SK-N-SH (cell line): ENCODE data around the gene ENTPD6. TPM values are rescaled to one million over a fixed set of nuclear protein-coding genes. Genes with fewer than 3 reads are reported as not detected.

Source experiments
- CTCF ChIA-PET: fragments of 300-600, 350-600 bp; formaldehyde crosslinking; extraction: SDS; loops from one replicate; lab custom pipeline; 2021; lab: Yijun Ruan, JAX
- POLR2A ChIA-PET: fragments of 350-600 bp; sonication (Branson Sonifier 250); formaldehyde crosslinking; extraction: SDS; loops from one replicate; lab custom pipeline; 2020; ENCODE audit warnings: antibody characterized with exemption, inconsistent platforms; lab: Yijun Ruan, JAX
- DNase-seq: peaks from one replicate; pipeline ENCODE4 v3.0.0; 2012
- H2AFZ ChIP-seq: fragments of 200-600 bp; sonication (generic); 2 replicates; pipeline ENCODE4 v1.8.1; 2016; ENCODE audit warnings: antibody characterized with exemption, mild to moderate bottlenecking, low read depth
- H3F3A ChIP-seq: fragments of 200-600 bp; sonication (generic); replicated peaks from 2 replicates; pipeline ENCODE3; 2016; ENCODE audit warnings: antibody characterized with exemption, mild to moderate bottlenecking; ENCODE audit not compliant: insufficient read depth
- H3K27ac ChIP-seq, 2 experiments: fragments of 200-500 bp in 1 of 2; fragments of 200-600 bp in 1 of 2; sonication (Bioruptor generic) in 1 of 2; sonication (generic), shearing (Covaris generic) in 1 of 2; 2 replicates each; pipeline versions ENCODE4 v1.5.1 to v1.6.1; 2014 to 2016; ENCODE audit warnings: low read depth in 2 of 2, inconsistent platforms in 1 of 2, low read length in 1 of 2, mild to moderate bottlenecking in 1 of 2, mixed read lengths in 1 of 2
- H3K27me3 ChIP-seq: fragments of 200-600 bp; sonication (generic), shearing (Covaris generic); 2 replicates; pipeline ENCODE4 v1.6.1; 2016; ENCODE audit warnings: mixed run types; ENCODE audit not compliant: insufficient read depth
- H3K36me3 ChIP-seq, 2 experiments: fragments of 200-500 bp in 1 of 2; fragments of 200-600 bp in 1 of 2; sonication (Bioruptor generic) in 1 of 2; sonication (generic) in 1 of 2; replicated peaks in 1 of 2; 2 replicates each; pipeline versions ENCODE3 to v1.5.1; 2014 to 2016; ENCODE audit warnings: low read length in 1 of 2, mild to moderate bottlenecking in 1 of 2; ENCODE audit not compliant: insufficient read depth in 2 of 2, control insufficient read depth in 1 of 2
- H3K4me1 ChIP-seq, 2 experiments: fragments of 200-500 bp in 1 of 2; fragments of 200-600 bp in 1 of 2; sonication (Bioruptor generic) in 1 of 2; sonication (generic), shearing (Covaris generic) in 1 of 2; 2 replicates each; pipeline versions ENCODE4 v1.5.1 to v1.6.1; 2014 to 2016; ENCODE audit warnings: low read depth in 1 of 2, low read length in 1 of 2, mixed run types in 1 of 2; ENCODE audit not compliant: insufficient read depth in 2 of 2, control insufficient read depth in 1 of 2
- H3K4me2 ChIP-seq: fragments of 200-600 bp; sonication (generic), shearing (Covaris generic); 2 replicates; pipeline ENCODE4 v1.6.1; 2017; ENCODE audit warnings: mixed run types
- H3K4me3 ChIP-seq, 2 experiments: fragments of 200-500 bp in 1 of 2; fragments of 200-600 bp in 1 of 2; sonication (Bioruptor generic) in 1 of 2; sonication (generic), shearing (Covaris generic) in 1 of 2; 2 replicates each; pipeline versions ENCODE4 v1.5.1 to v1.8.1; 2014 to 2016; ENCODE audit warnings: low read depth in 2 of 2, inconsistent platforms in 1 of 2, low read length in 1 of 2, mild to moderate bottlenecking in 1 of 2, mixed read lengths in 1 of 2, moderate library complexity in 1 of 2
- H3K79me2 ChIP-seq: fragments of 200-600 bp; sonication (generic); 2 replicates; pipeline ENCODE4 v1.8.1; 2017; ENCODE audit warnings: mild to moderate bottlenecking; ENCODE audit not compliant: insufficient read depth
- H3K9ac ChIP-seq: fragments of 200-600 bp; sonication (generic); 2 replicates; pipeline ENCODE4 v1.6.1; 2017; ENCODE audit warnings: mixed run types
- H3K9me2 ChIP-seq: fragments of 200-600 bp; sonication (generic); 2 replicates; pipeline ENCODE4 v1.6.1; 2017; ENCODE audit warnings: mixed run types
- H3K9me3 ChIP-seq: fragments of 200-600 bp; sonication (generic); 2 replicates; pipeline ENCODE4 v1.6.1; 2017; ENCODE audit warnings: mixed run types, mild to moderate bottlenecking, moderate library complexity
- H4K20me1 ChIP-seq: fragments of 200-600 bp; sonication (generic); 2 replicates; pipeline ENCODE4 v1.6.1; 2017; ENCODE audit warnings: mild to moderate bottlenecking, mixed run types; ENCODE audit not compliant: insufficient read depth
- EP300 ChIP-seq, 2 experiments: IDR thresholded peaks; 2 replicates each; pipeline versions ENCODE4 v1.4.0 to v1.6.1; 2012; ENCODE audit warnings: borderline replicate concordance in 1 of 2, low read depth in 1 of 2, low read length in 1 of 2
- GABPA ChIP-seq: IDR thresholded peaks from 2 replicates; pipeline ENCODE4 v1.4.0; 2012; ENCODE audit warnings: low read depth, mild to moderate bottlenecking
- JUND ChIP-seq: IDR thresholded peaks from 2 replicates; pipeline ENCODE4 v1.4.0; 2012
- MAX ChIP-seq: IDR thresholded peaks from 2 replicates; pipeline ENCODE4 v1.4.0; 2012; ENCODE audit warnings: low read depth
- NFIC ChIP-seq: IDR thresholded peaks from 2 replicates; pipeline ENCODE4 v1.4.0; 2012; ENCODE audit warnings: borderline replicate concordance
- NRF1 ChIP-seq: IDR thresholded peaks from 2 replicates; pipeline ENCODE4 v1.6.1; 2012; ENCODE audit warnings: low read depth, mild to moderate bottlenecking, low read length
- POLR2AphosphoS5 ChIP-seq: IDR thresholded peaks from 2 replicates; pipeline ENCODE4 v1.6.1; 2012; ENCODE audit warnings: low read depth, low read length
- RCOR1 ChIP-seq: fragments of 150-350 bp; IDR thresholded peaks from 2 replicates; pipeline ENCODE4 v1.6.1; 2017; ENCODE audit warnings: antibody characterized with exemption, low read length
- TCF12 ChIP-seq: IDR thresholded peaks from 2 replicates; pipeline ENCODE4 v1.4.0; 2012
- YY1 ChIP-seq: IDR thresholded peaks from 2 replicates; pipeline ENCODE4 v1.4.0; 2012; ENCODE audit warnings: low read depth, mild to moderate bottlenecking
- WGBS: methylation state at CpG from one replicate; pipeline ENCODE4 v1.1.6; 2017; ENCODE audit warnings: low lambda C conversion rate; 5-methylcytosine and 5-hydroxymethylcytosine counted together
- polyA plus RNA-seq, 3 experiments: library from polyadenylated mRNA; depleted of rRNA; stranded (reverse); fragments of >200 nt; gene quantifications; 2 replicates each; pipeline ENCODE4 v1.2.3, GENCODE V29; 2012
- TF ChIP-seq, protein P1 (sequence below): IDR thresholded peaks from 2 replicates; pipeline ENCODE4 v1.4.0; 2012; ENCODE audit warnings: low read depth, borderline replicate concordance
- TF ChIP-seq, protein P2 (sequence below): fragments of 150-350 bp; IDR thresholded peaks from 2 replicates; pipeline ENCODE4 v1.6.1; 2016; ENCODE audit warnings: mild to moderate bottlenecking, low read depth, low read length
- TF ChIP-seq, protein P3 (sequence below): IDR thresholded peaks from 2 replicates; pipeline ENCODE4; 2012

ENTPD6 gene
- polyA plus RNA-seq, 1 of the 3 experiments (the other 2 are of a cell fraction), result 76.1 TPM

- TF ChIP-seq NFIC (no peak), MAX (no peak), EP300 (IDR thresholded peaks at IDR 0.05; ENCODE audit: borderline replicate concordance in 1 of 2, low read depth in 1 of 2, low read length in 1 of 2) (no peak), POLR2AphosphoS5 (no peak), GABPA (no peak)
- TF ChIP-seq, protein P1, sequence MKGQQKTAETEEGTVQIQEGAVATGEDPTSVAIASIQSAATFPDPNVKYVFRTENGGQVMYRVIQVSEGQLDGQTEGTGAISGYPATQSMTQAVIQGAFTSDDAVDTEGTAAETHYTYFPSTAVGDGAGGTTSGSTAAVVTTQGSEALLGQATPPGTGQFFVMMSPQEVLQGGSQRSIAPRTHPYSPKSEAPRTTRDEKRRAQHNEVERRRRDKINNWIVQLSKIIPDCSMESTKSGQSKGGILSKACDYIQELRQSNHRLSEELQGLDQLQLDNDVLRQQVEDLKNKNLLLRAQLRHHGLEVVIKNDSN, result no peak
Observed at GRCh38 chr20:25221592-25222460, 26.3 kb downstream of the ENTPD6 start (continued).

- H3K9me3 ChIP-seq, result no peaks in the 10 kb centered on the region
Observed at GRCh38 chr20:25222461-25223178, 27.1 kb downstream of the ENTPD6 start.

More at GRCh38 chr20:25222461-25223178, 27.1 kb downstream of the ENTPD6 start:
- Histone ChIP-seq H3K36me3 (peaks cover 4 to 16% of the 10 kb centered on the region in 2 experiments), H3F3A (peaks cover 14% of the 10 kb centered on the region), H3K4me1 (peaks cover 18 to 39% of the 10 kb centered on the region in 2 experiments; a peak in 3 of 4 replicates), H3K79me2 (no peaks in the 10 kb centered on the region), H4K20me1 (no peaks in the 10 kb centered on the region), H3K9me2 (no peaks in the 10 kb centered on the region), H3K27ac (peak overlapping the region in 1 of 2 experiments; percentile 92; a peak in 2 of 4 replicates), H3K27me3 (no peaks in the 10 kb centered on the region), H2AFZ (no peak overlapping the region), H3K4me2 (0 out of 2 replicates have a peak overlapping the region, but pooled peaks have one; percentile 49), H3K9ac (peak overlapping the region; percentile 36; the same call in 1 of the 2 replicates), H3K4me3 (no peak overlapping the region)
- ChIA-PET CTCF (interaction anchor here (1.0 to 1.4 kb wide), 2 partner anchors 10 to 228 kb away, joined by 3 to 4 read pairs; no protein-coding TSS in a partner anchor), POLR2A (no interaction called here)
- TF ChIP-seq EP300 (IDR thresholded peaks at IDR 0.05; ENCODE audit: borderline replicate concordance in 1 of 2, low read depth in 1 of 2, low read length in 1 of 2) (no peak), TCF12 (no peak), JUND (no peak), RCOR1 (no peak), NFIC (no peak), YY1 (no peak), NRF1 (no peak), GABPA (no peak)
- TF ChIP-seq, protein P2, sequence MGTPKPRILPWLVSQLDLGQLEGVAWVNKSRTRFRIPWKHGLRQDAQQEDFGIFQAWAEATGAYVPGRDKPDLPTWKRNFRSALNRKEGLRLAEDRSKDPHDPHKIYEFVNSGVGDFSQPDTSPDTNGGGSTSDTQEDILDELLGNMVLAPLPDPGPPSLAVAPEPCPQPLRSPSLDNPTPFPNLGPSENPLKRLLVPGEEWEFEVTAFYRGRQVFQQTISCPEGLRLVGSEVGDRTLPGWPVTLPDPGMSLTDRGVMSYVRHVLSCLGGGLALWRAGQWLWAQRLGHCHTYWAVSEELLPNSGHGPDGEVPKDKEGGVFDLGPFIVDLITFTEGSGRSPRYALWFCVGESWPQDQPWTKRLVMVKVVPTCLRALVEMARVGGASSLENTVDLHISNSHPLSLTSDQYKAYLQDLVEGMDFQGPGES, result no peak
- TF ChIP-seq, protein P1, result no peak
- TF ChIP-seq, protein P3, sequence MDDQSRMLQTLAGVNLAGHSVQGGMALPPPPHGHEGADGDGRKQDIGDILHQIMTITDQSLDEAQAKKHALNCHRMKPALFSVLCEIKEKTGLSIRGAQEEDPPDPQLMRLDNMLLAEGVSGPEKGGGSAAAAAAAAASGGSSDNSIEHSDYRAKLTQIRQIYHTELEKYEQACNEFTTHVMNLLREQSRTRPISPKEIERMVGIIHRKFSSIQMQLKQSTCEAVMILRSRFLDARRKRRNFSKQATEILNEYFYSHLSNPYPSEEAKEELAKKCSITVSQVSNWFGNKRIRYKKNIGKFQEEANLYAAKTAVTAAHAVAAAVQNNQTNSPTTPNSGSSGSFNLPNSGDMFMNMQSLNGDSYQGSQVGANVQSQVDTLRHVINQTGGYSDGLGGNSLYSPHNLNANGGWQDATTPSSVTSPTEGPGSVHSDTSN, result no peak
- no peak for DNase-seq
- WGBS, result 86% methylated on average over 14 of the region's 21 CpGs
